GM21515 (cell line): ENCODE results near the gene TMIGD2.
A peak's percentile ranks its signal among the peaks of the same experiment; 100 is the strongest.
"Not testable (repeated sequence)": the region's sequence is repeated elsewhere in the genome, so short reads cannot be mapped to it uniquely, and the experiment has no call there.

Experiments used
- ATAC-seq: cut with Tn5 transposase; IDR thresholded peaks from one replicate; pipeline ENCODE4 v1.9.1; 2021; ENCODE audit not compliant: unreplicated experiment

TMIGD2 gene

GRCh38 chr19:4302243-4302640, at the start of gene TMIGD2:
Gene TMIGD2, minus strand, starts transcription at chr19:4302389. Its CDS starts 4 bp downstream, at chr19:4302385.
- ATAC-seq, result no peak

DNA sequence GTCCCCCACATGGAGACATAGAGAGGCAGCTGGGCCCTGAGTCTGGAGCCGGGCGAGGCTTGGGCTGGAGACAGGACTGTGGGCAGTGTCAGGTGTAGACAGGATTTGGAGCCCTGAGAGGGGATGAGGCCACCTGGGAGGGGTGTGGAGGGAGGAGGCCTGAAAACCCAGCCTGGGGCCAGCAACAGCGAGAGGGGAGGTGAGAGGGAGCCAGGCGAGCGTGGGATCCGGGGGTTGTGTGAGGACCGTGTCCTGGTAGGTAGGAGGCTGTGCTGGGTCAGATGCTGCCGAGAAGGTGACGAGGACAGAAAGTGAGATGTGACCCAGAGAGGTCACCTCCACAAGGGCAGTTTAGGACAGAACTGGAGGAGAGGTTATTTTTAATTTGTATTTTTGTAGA, 48.5 kb upstream of the TMIGD2 start:
- ATAC-seq, result no peak

GRCh38 chr19:4350111-4350510, 47.9 kb upstream of the TMIGD2 start:
- ATAC-seq, result no peak

DNA sequence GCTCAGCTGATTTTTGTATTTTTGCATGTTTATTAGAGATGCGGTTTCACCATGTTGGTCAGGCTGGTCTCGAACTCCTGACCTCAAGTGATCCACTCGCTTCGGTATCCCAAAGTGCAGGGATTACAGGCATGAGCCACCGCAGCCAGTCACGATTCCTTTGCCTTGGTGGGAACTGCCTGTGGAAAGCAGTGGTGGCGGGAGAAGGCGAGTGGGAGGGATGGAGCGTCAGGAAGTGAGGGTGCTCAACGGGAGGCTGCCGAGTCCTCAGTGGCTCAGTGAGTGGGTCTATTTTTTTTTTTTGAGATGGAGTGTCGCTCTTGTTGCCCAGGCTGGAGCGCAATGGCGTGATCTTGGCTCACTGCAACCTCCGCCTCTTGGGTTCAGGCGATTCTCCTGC, 47.0 kb upstream of the TMIGD2 start:
- ATAC-seq, result not testable (repeated sequence)

- no peak for ATAC-seq
Observed at GRCh38 chr19:4347521-4347920, 45.3 kb upstream of the TMIGD2 start.

DNA sequence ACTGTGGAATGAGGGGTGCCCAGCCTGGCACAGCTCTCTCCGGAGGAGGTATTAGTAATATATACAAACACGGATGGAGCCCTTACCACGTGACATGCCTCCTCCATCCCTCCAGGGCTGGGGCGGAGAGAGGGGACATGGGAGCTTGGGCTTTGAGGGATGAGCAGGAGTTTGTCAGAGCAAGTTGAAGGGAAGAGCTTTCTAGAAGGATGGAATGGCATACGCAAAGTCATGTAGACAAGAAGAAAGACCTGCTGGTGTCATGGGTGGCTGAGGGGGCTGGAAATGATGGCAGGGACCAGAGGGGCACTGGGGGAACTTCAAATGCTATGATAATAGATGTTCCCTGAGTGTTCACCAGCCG, 43.8 kb upstream of the TMIGD2 start:
- no peak for ATAC-seq

DNA sequence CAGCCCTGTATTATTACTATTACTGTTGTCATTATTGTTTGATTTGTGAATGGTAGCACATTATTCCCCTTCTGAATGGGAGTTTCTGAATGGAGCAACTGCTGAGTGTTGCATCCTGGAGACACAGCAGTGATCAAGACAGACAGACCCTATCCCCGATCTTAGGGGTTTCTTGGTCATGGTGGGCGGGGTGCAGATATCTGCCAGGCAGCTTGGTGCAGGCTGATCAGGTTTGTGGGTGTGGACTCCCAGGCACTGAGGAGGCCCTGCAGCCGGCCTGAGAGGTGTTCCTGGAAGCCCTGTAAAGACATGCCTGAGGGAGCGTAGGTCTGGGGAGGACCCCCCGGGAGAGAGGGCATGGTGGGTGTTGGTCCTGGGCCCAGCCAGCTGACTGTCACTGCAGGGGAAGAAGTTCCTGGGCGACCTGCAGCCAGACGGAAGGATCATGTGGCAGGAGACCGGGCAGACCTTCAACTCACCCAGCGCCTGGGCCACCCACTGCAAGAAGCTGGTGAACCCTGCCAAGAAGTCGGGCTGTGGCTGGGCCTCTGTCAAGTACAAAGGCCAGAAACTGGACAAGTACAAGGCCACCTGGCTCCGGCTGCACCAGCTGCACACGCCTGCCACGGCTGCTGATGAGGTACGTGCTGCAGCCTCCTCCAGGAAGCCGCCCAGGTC, 43.3 kb upstream of the TMIGD2 start:
- ATAC-seq, result no peak

DNA sequence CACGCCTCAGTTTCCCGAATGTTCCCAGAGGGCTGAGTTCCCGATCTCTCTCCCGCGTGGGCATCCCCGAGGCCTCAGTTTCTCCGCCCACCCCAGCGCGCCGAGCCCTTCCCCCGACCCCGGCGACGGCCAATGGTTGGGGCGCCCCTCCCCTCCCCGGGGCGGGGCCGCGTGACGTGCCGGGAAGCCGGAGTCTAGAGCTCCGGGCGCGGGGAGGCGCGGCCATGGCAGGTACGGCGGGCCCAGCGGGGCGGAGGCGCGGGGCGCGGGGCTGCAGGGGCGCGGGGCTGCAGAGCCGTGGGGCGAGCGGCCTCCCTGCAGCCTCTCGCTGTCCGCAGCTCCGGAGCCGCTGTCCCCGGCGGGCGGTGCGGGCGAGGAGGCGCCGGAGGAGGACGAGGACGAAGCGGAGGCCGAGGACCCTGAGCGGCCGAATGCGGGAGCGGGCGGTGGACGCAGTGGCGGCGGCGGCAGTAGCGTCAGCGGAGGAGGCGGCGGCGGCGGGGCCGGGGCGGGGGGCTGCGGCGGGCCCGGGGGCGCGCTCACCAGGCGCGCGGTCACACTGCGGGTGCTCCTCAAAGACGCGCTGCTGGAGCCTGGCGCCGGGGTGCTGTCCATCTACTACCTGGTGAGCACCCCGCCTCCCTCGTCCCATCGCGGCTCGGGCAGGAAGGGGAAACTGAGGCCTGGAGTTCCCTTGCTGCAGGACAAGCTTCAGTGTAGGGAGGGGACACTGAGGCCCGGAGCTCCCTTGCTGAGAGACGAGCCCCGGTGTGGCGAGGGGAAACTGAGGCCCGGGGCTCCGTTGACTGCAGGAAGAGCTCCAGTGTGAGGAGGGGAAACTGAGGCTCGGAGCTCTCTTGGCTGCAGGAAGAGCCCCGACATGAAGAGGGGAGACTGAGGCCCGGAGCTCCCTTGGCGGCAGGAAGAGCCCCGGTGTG, 41.5 kb upstream of the TMIGD2 start, which contains the start of gene MPND:
TSS of gene MPND (plus strand) at position 193 of the 938 bp plus-strand sequence. CDS start at position 225, 32 bp downstream.
- peak; percentile 55 for ATAC-seq

DNA sequence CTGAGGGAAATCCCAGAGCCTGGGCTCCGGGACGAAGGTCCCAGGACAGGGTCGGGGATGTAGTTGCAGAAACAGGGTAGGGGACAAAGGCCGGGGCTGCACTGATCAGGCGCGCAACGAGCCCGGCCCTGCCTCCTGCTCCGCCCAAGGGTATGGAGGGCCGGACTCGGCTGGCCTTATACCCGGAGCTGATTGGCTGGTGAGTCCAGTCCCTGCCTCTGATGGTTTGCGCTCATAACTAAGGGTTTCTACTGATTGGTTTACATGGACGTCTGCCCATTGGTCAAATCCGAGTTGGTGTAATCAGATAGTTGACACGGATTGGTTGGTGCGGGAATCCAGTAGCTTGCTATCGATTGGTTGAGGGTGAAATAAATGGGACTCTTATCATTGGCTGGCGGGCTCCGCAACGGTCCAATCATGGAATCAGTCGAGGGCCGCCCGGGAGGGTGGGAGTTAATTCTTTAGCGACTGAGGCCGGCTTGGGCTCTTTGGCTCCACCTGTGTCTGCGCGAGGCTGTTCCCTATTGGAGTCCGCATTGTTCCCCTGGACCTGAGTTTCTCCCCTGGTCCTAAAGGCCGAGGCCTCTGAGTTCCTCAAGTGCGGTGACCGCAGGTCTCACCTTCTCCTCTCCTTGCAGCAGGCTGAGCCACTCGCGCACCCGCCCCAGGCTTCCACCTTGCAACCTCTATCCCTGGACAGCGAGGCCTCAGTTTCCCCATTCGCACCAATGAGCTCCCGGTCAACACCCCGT, 40.6 kb upstream of the TMIGD2 start:
- ATAC-seq, result peak; percentile 79

DNA sequence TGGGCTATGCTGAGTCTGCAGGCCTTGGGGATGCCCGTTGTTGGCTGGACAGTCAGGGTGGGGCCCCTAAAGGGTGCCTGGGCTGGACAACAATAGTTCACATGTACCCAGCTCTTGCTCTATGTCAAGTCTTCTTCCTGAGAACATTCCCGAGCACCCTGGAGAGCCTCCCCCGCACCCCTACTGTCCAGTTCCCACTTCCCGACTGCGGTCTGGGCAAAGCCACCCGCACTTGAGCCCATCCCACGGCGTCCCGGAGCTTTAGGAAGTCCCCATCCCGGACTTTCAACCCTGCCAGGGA, 40.1 kb upstream of the TMIGD2 start:
- no peak for ATAC-seq

- ATAC-seq, result no peak
Observed at GRCh38 chr19:4338441-4339355, 36.5 kb upstream of the TMIGD2 start, which contains the start of gene STAP2. Gene STAP2, minus strand, starts transcription at chr19:4338827. Its CDS starts 74 bp downstream, at chr19:4338753.

DNA sequence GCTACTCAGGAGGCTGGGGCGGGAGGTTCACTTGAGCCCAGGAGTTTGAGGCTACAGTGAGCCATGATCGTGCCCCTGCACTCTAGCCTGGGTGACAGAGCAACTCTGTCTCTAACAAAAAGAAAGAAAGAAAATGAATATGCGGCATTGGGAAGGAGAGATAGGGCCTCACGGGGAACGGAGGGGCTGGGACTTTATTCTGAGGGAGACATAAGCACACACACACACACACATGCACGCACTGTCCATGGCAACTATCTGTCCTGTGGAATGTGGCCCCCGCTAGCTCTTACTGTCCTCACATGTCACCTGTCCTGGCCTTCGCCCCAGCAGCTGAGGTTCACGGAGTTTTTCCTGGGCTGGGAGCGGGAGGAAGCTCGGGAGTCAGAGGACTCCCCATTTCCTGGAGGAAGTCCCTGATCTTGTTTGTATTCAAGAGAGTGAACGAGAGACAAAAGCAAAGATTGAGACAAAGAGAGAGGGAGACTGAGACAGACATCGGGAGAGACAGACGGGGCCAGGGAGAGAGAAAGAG, 35.8 kb upstream of the TMIGD2 start:
- no peak for ATAC-seq

DNA sequence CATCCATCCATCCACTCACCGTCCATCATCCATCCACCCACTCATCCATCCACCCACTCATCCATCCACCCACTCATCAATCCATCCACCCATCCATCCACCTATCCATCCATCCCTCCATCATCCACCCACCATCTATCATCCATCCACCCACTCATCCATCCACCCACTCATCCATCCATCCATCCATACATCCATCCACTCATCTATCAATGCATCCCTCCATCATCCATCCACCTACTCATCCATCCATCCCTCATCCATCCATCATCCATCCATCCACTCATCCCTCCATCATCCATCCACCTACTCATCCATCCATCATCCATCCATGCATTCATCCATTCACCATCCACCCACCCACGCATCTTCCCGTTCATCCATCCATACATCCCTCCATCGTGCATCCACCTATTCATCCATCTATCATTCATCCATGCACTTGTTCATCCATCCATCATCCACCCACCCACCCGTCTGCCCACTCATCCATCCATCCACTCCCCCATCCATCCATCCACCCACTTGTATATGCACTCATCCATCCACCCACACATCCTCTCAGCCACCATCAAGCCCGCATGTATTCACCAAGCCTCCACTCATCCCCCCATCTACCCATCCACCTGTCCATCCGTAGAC, 32.9 kb upstream of the TMIGD2 start:
- no peak for ATAC-seq

DNA sequence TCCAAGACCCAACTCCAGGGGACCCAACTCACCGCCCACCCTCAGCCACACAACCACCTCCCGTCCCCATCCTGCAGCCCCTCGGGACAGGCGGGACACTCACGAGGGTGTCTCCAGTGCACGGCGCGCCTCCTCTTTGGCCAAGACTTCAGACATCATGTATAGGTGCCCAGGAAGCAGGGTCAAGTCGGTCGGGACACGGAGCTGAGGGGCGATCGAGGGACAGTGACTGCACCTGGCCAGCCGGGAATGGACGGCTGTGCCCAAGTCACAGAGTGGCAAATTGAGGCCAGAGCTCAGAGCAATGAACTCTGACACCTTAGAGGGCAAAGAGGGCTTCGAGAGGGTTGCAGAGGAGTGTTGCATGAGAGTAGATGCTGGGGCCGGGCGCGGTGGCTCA, 27.7 kb upstream of the TMIGD2 start:
- no peak for ATAC-seq

- ATAC-seq, result not testable (repeated sequence)
Observed at GRCh38 chr19:4328991-4329681, 26.9 kb upstream of the TMIGD2 start.

DNA sequence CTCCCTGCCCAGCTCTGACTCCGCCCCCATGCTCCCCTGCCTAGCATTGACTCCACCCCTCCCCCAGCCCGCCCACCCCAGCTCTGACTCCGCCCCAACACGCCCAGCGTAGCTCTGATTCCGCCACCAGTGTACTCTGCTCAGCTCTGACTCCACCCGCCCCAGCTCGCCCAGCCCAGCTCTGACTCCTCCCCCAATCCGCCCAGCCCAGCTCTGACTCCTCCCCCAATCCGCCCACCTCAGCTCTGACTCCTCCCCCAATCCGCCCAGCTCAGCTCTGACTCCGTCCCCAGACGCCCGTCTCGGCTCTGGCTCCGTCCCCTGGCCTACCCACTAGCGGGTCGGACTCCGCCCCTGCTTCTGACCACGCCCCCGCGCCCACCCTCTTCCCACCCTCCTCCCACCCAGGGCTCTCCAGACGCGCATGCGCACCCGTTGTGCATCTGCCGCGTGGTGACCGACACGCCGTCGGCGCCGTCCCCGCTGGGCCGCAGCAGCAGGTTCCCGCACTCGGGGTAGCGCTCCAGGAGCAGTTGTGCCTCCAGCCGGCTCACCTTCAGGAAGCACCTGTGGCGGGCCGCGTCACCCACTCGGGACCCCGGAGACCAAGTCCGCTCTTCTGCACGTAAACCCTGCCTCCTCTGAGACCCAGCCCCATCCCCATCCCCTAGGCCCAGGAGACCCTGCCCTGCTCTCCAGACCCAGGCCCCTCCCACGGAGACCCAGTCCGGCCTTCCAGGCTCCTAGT, 26.2 kb upstream of the TMIGD2 start:
- ATAC-seq, result peak; percentile 62

DNA sequence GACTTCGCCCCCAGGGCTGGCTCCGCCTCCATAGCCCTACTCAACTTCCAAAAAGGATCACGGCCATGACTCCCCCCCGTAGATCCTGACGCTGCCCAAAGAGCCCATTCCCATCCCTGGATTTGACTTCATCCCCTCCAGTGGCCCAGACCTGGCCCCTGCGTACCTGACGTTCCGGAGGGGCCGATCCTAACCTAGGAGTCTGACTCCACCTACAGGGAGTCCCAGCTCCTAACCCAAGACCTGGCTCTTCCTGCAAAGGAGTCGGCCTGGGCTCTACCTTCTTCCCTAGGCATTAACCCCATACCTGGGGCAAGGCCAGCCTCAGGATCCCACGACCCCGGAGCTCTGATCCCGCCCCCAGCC, 25.7 kb upstream of the TMIGD2 start:
- ATAC-seq, result no peak

DNA sequence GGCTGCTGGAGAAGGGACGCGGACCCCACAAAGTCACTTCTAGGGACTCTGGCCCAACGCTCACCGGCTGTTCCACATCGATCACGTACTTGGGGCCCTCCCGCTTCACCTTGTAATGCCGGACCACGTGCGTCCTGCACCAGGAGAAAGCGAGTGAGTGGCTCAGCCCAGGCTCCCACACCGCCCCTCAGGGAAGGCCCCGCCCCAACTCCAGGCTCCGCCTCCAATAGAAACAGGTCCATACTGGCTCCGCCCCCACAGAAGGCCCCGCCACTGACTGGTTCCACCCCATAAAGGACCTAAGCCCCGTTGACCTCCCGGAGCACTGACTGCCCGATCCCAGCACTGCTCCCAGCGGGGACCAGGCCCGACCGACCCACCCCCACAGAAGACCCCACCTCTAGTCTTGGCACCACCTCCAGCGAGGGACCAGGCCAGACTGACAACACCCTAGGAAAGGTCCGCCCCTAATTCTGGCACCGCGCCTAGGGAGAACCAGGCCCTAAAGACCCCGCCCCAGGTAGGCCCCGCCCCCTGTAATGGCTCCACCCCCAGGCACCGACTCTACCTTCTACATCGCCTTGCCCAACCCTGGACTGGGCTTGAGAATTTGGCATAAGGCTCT, 25.2 kb upstream of the TMIGD2 start:
- ATAC-seq, result no peak
